Measurements from ENCODE around the gene EIF4E. TPM values are rescaled to one million over a fixed set of nuclear protein-coding genes. Genes with fewer than 3 reads are reported as not detected.

The EIF4E gene
- total RNA-seq, 1 experiment from 2014 or later, result 179 TPM

GRCh38 chr4:98963538-98964433, 34.9 kb upstream of the EIF4E start:
- TF ChIP-seq EZH2 (IDR thresholded peaks at IDR 0.05; ENCODE audit: borderline replicate concordance, low read depth, low read length, poor library complexity, severe bottlenecking), result no peak
- TF ChIP-seq CTCF (conservative IDR thresholded peaks at IDR 0.05; ENCODE audit: low read depth, low read length), result no peak
- intact Hi-C loops (cut with micrococcal nuclease; ENCODE audit: unreplicated experiment), result no loop called here
- ChIA-PET POLR2A (ENCODE audit: low non-redundant PET) (no interaction called here), CTCF (interaction anchor here (0.6 kb wide), 1 partner anchor 23 kb away, joined by 4 read pairs; no protein-coding TSS in a partner anchor)
- Histone ChIP-seq H3K9me3 (ENCODE audit: low read depth, low read length, poor library complexity, severe bottlenecking) (no peaks in the 10 kb centered on the region), H3K36me3 (ENCODE audit: insufficient read depth, low read length, poor library complexity, severe bottlenecking) (no peaks in the 10 kb centered on the region), H3K4me1 (ENCODE audit: insufficient read depth, low read length, poor library complexity, severe bottlenecking) (peaks cover 11% of the 10 kb centered on the region), H3K4me3 (ENCODE audit: low read depth, low read length, poor library complexity, severe bottlenecking) (no peak overlapping the region), H3K27ac (ENCODE audit: low read depth, low read length, poor library complexity, severe bottlenecking) (no peak overlapping the region), H3K27me3 (replicated peaks; ENCODE audit: insufficient read depth, low read depth, low read length, poor library complexity) (no peaks in the 10 kb centered on the region)
- no TSS peak for BruUV-seq (replicated peaks)
- no peak for DNase-seq (ENCODE audit: low spot score)

- Histone ChIP-seq H3K36me3 (ENCODE audit: insufficient read depth, low read length, poor library complexity, severe bottlenecking) (no peaks in the 10 kb centered on the region), H3K4me3 (ENCODE audit: low read depth, low read length, poor library complexity, severe bottlenecking) (no peak overlapping the region), H3K27ac (ENCODE audit: low read depth, low read length, poor library complexity, severe bottlenecking) (no peak overlapping the region), H3K9me3 (ENCODE audit: low read depth, low read length, poor library complexity, severe bottlenecking) (no peaks in the 10 kb centered on the region), H3K4me1 (ENCODE audit: insufficient read depth, low read length, poor library complexity, severe bottlenecking) (peaks cover 11% of the 10 kb centered on the region), H3K27me3 (replicated peaks; ENCODE audit: insufficient read depth, low read depth, low read length, poor library complexity) (no peaks in the 10 kb centered on the region)
- intact Hi-C loops (cut with micrococcal nuclease; ENCODE audit: unreplicated experiment), result no loop called here
- CTCF ChIA-PET, result no interaction called here
- POLR2A ChIA-PET (ENCODE audit: low non-redundant PET), result no interaction called here
- BruUV-seq (replicated peaks), result no TSS peak
- TF ChIP-seq EZH2 (IDR thresholded peaks at IDR 0.05; ENCODE audit: borderline replicate concordance, low read depth, low read length, poor library complexity, severe bottlenecking) (no peak), CTCF (conservative IDR thresholded peaks at IDR 0.05; ENCODE audit: low read depth, low read length) (no peak)
- no peak for DNase-seq (ENCODE audit: low spot score)
Observed at GRCh38 chr4:98961770-98962169, 32.8 kb upstream of the EIF4E start.

GRCh38 chr4:98959411-98959810, 30.5 kb upstream of the EIF4E start:
- TF ChIP-seq EZH2 (IDR thresholded peaks at IDR 0.05; ENCODE audit: borderline replicate concordance, low read depth, low read length, poor library complexity, severe bottlenecking) (no peak), CTCF (conservative IDR thresholded peaks at IDR 0.05; ENCODE audit: low read depth, low read length) (no peak)
- Histone ChIP-seq H3K4me1 (ENCODE audit: insufficient read depth, low read length, poor library complexity, severe bottlenecking) (peaks cover 11% of the 10 kb centered on the region), H3K9me3 (ENCODE audit: low read depth, low read length, poor library complexity, severe bottlenecking) (no peaks in the 10 kb centered on the region), H3K36me3 (ENCODE audit: insufficient read depth, low read length, poor library complexity, severe bottlenecking) (no peaks in the 10 kb centered on the region), H3K4me3 (ENCODE audit: low read depth, low read length, poor library complexity, severe bottlenecking) (no peak overlapping the region), H3K27ac (ENCODE audit: low read depth, low read length, poor library complexity, severe bottlenecking) (no peak overlapping the region), H3K27me3 (replicated peaks; ENCODE audit: insufficient read depth, low read depth, low read length, poor library complexity) (no peaks in the 10 kb centered on the region)
- ChIA-PET CTCF (no interaction called here), POLR2A (ENCODE audit: low non-redundant PET) (no interaction called here)
- DNase-seq (ENCODE audit: low spot score), result no peak
- BruUV-seq (replicated peaks), result no TSS peak
- intact Hi-C loops (cut with micrococcal nuclease; ENCODE audit: unreplicated experiment), result no loop called here
